Liver (tissue), 9 donors: ENCODE results near the gene NAT8. TPM values are rescaled to one million over a fixed set of nuclear protein-coding genes. Genes with fewer than 3 reads are reported as not detected.

Source experiments
- DNase-seq: peaks from one replicate; pipeline ENCODE4 v3.0.0-alpha.2; 2017; ENCODE audit warnings: low spot score
- H3K27ac ChIP-seq, 2 donors: one replicate each; pipeline ENCODE4 v1.7.0; 2013; ENCODE audit warnings: inconsistent platforms in 2 of 2, low read length in 2 of 2, control low read depth in 1 of 2, low read depth in 1 of 2, mild to moderate bottlenecking in 1 of 2
- H3K27me3 ChIP-seq, 4 donors: one replicate each; pipeline versions ENCODE4 v1.6.1 to v1.7.0; 2013; ENCODE audit warnings: low read length in 3 of 4, inconsistent platforms in 1 of 4, mild to moderate bottlenecking in 1 of 4, moderate library complexity in 1 of 4; ENCODE audit not compliant: control insufficient read depth in 4 of 4, insufficient read depth in 4 of 4
- H3K36me3 ChIP-seq, 4 donors: one replicate each; pipeline versions ENCODE4 v1.6.1 to v1.7.0; 2013; ENCODE audit warnings: low read length in 3 of 4, mild to moderate bottlenecking in 3 of 4, low read depth in 1 of 4, moderate library complexity in 1 of 4; ENCODE audit not compliant: control insufficient read depth in 4 of 4, insufficient read depth in 3 of 4
- H3K4me1 ChIP-seq, 4 donors: one replicate each; pipeline versions ENCODE4 v1.6.1 to v1.7.0; 2013; ENCODE audit warnings: low read length in 3 of 4, mild to moderate bottlenecking in 3 of 4, moderate library complexity in 1 of 4; ENCODE audit not compliant: control insufficient read depth in 4 of 4, insufficient read depth in 4 of 4
- H3K4me3 ChIP-seq, 3 donors: one replicate each; pipeline versions ENCODE4 v1.6.1 to v1.7.0; 2013; ENCODE audit warnings: low read length in 3 of 3, control low read depth in 1 of 3, low read depth in 1 of 3, mild to moderate bottlenecking in 1 of 3
- H3K9ac ChIP-seq, 2 donors: one replicate each; pipeline ENCODE4 v1.7.0; 2013; ENCODE audit warnings: low read length in 2 of 2, mild to moderate bottlenecking in 2 of 2, moderate library complexity in 2 of 2, control low read depth in 1 of 2, low read depth in 1 of 2
- H3K9me3 ChIP-seq, 4 donors: one replicate each; pipeline versions ENCODE4 v1.6.1 to v1.7.0; 2013; ENCODE audit warnings: low read length in 3 of 4; ENCODE audit not compliant: control insufficient read depth in 4 of 4
- ATF3 ChIP-seq: IDR thresholded peaks from 2 replicates; pipeline ENCODE4 v1.6.1; 2016; ENCODE audit warnings: antibody characterized with exemption
- CTCF ChIP-seq: fragments of 150-350 bp; IDR thresholded peaks from 2 replicates; pipeline ENCODE4 v1.5.1; 2017; ENCODE audit warnings: improper control_type of control experiment, low read depth, low read length; ENCODE audit not compliant: missing input control
- EGR1 ChIP-seq, 2 donors: IDR thresholded peaks; 2 replicates each; pipeline ENCODE4 v1.6.1; 2016 to 2018; ENCODE audit warnings: antibody characterized with exemption in 2 of 2, low read depth in 2 of 2
- FOXA1 ChIP-seq: IDR thresholded peaks from 2 replicates; pipeline ENCODE4 v1.6.1; 2016; ENCODE audit warnings: antibody characterized with exemption
- FOXA2 ChIP-seq: IDR thresholded peaks from 2 replicates; pipeline ENCODE4 v1.6.1; 2016; ENCODE audit warnings: antibody characterized with exemption
- GABPA ChIP-seq, 2 donors: IDR thresholded peaks in 1 of 2; conservative IDR thresholded peaks in 1 of 2; 2 replicates each; pipeline ENCODE4 v1.6.1; 2016; ENCODE audit warnings: antibody characterized with exemption in 2 of 2, mild to moderate bottlenecking in 1 of 2, moderate library complexity in 1 of 2
- HNF4A ChIP-seq, 2 donors: conservative IDR thresholded peaks; 2 replicates each; pipeline ENCODE4 v1.6.1; 2016; ENCODE audit warnings: antibody characterized with exemption in 2 of 2, mild to moderate bottlenecking in 2 of 2
- HNF4G ChIP-seq: IDR thresholded peaks from 2 replicates; pipeline ENCODE4 v1.6.1; 2016; ENCODE audit warnings: antibody characterized with exemption
- JUND ChIP-seq, 2 donors: IDR thresholded peaks; 2 replicates each; pipeline ENCODE4 v1.6.1; 2016; ENCODE audit warnings: antibody characterized with exemption in 2 of 2
- MAX ChIP-seq: IDR thresholded peaks from 2 replicates; pipeline ENCODE4 v1.6.1; 2016; ENCODE audit warnings: antibody characterized with exemption
- NR2F2 ChIP-seq: IDR thresholded peaks from 2 replicates; pipeline ENCODE4 v1.6.1; 2016; ENCODE audit warnings: antibody characterized with exemption
- RAD21 ChIP-seq, 2 donors: IDR thresholded peaks; 2 replicates each; pipeline ENCODE4 v1.6.1; 2016; ENCODE audit warnings: antibody characterized with exemption in 2 of 2, mild to moderate bottlenecking in 2 of 2
- REST ChIP-seq: IDR thresholded peaks from 2 replicates; pipeline ENCODE4 v1.6.1; 2016; ENCODE audit warnings: antibody characterized with exemption, mild to moderate bottlenecking
- RXRA ChIP-seq, 2 donors: IDR thresholded peaks; 2 replicates each; pipeline ENCODE4 v1.6.1; 2017 to 2018; ENCODE audit warnings: antibody characterized with exemption in 2 of 2, mild to moderate bottlenecking in 1 of 2
- SP1 ChIP-seq: IDR thresholded peaks from 2 replicates; pipeline ENCODE4 v1.6.1; 2018; ENCODE audit warnings: antibody characterized with exemption, mild to moderate bottlenecking
- TAF1 ChIP-seq: conservative IDR thresholded peaks from 2 replicates; pipeline ENCODE4 v1.6.1; 2016; ENCODE audit warnings: antibody characterized with exemption, mild to moderate bottlenecking
- YY1 ChIP-seq: IDR thresholded peaks from 2 replicates; pipeline ENCODE4 v1.6.1; 2016; ENCODE audit warnings: antibody characterized with exemption, mild to moderate bottlenecking
- ZBTB33 ChIP-seq: IDR thresholded peaks from 2 replicates; pipeline ENCODE4 v1.6.1; 2016; ENCODE audit warnings: antibody characterized with exemption
- WGBS: extraction: QIAGEN DNeasy Blood & Tissue Kit; methylation state at CpG from one replicate; pipeline ENCODE4 v1.1.7; 2013; 5-methylcytosine and 5-hydroxymethylcytosine counted together
- polyA plus RNA-seq, 2 donors: library from polyadenylated mRNA; stranded (reverse) in 1 of 2; unstranded in 1 of 2; fragments of 200-250 nt in 1 of 2; fragments of >200 nt in 1 of 2; fragmentation: Nextera tagmentation in 1 of 2; extraction: Ambion mirVana in 1 of 2; gene quantifications; one replicate each; pipeline versions ENCODE4 v1.2.1 to v1.2.3, GENCODE V29; 2013 to 2015
- total RNA-seq, 2 donors: library from RNA; depleted of rRNA; stranded (reverse); fragments of >200 nt; gene quantifications; one replicate each; pipeline ENCODE4 v1.2.3, GENCODE V29; 2014
- donor health status: healthy.
- donor health status: healthy.
- donor health status: healthy.
- donor health status: healthy.
- donor health status: healthy.

The NAT8 gene
- total RNA-seq (10 to 100 TPM; 10.7 to 27.6 TPM), polyA plus RNA-seq (10 to 100 TPM in 1 of 2 donors, 1 to 10 TPM in 1; 8.3 to 67.5 TPM)

GRCh38 chr2:73642338-73643018 lies at the start of gene NAT8:
Gene NAT8 (minus strand): TSS chr2:73642422. CDS start chr2:73641628, 794 bp downstream.
- peak within 1 kb of the TSS; percentile 88 to 91 for H3K27ac ChIP-seq
- no peaks in the 10 kb centered on the region for H3K36me3 ChIP-seq
- TF ChIP-seq RXRA (IDR thresholded peaks at IDR 0.05), result peak; percentile 74 to 84
- TF ChIP-seq SP1, result peak; percentile 70
- TF ChIP-seq RAD21 (IDR thresholded peaks at IDR 0.05), result no peak
- TF ChIP-seq CTCF, result no peak
- peak; percentile 67 for TF ChIP-seq YY1
- no peak for TF ChIP-seq JUND (IDR thresholded peaks at IDR 0.05)
- peak; percentile 14 for TF ChIP-seq HNF4G
- TF ChIP-seq FOXA1, result peak; percentile 20
- peak; percentile 46 for TF ChIP-seq ATF3
- peak; percentile 75 for TF ChIP-seq TAF1
- peak; percentile 57 for TF ChIP-seq FOXA2
- no peak for TF ChIP-seq MAX
- peak in 1 of 2 donors; percentile 69 for TF ChIP-seq GABPA (IDR thresholded peaks at IDR 0.05 in 1 of 2, conservative IDR thresholded peaks at IDR 0.05 in 1 of 2)
- TF ChIP-seq EGR1 (IDR thresholded peaks at IDR 0.05; ENCODE audit: low read depth in 2 of 2), result no peak
- TF ChIP-seq REST, result no peak
- peak; percentile 38 for TF ChIP-seq ZBTB33
- TF ChIP-seq HNF4A (conservative IDR thresholded peaks at IDR 0.05), result peak; percentile 35 to 46
- TF ChIP-seq NR2F2, result no peak
- H3K9ac ChIP-seq, result peak within 1 kb of the TSS; percentile 63 to 92
- no peaks in the 10 kb centered on the region for H3K27me3 ChIP-seq
- peak; percentile 48 for DNase-seq
- H3K9me3 ChIP-seq, result no peaks in the 10 kb centered on the region
- 21% methylated on average over 13 of the region's 13 CpGs for whole genome bisulfite sequencing
- H3K4me3 ChIP-seq, result peak within 1 kb of the TSS; percentile 16 to 74 (median 52)
- H3K4me1 ChIP-seq, result peaks cover 9 to 51% (median 32%) of the 10 kb centered on the region in 4 donors
